ENCODE measurements around the gene CSTF1. TPM values are rescaled to one million over a fixed set of nuclear protein-coding genes. Genes with fewer than 3 reads are reported as not detected.

Gene CSTF1
- total RNA-seq, 4 donors from 2014 or later = 17.6 to 25.9 (median 22.7) TPM

- no peak overlapping the region for H3K4me3 ChIP-seq
- H3K36me3 ChIP-seq = peaks cover 0 to 11% (median 0%) of the 10 kb centered on the region in 3 donors
- no peaks in the 10 kb centered on the region for H3K27me3 ChIP-seq
- no peak overlapping the region for H3K27ac ChIP-seq
- H3K9me3 ChIP-seq = no peaks in the 10 kb centered on the region
- H3K4me1 ChIP-seq = peaks cover 0 to 9% (median 1%) of the 10 kb centered on the region in 4 donors
- no peak for DNase-seq (ENCODE audit: low spot score in 2 of 2)
- TF ChIP-seq POLR2A (IDR thresholded peaks at IDR 0.05) (no peak), EP300 (IDR thresholded peaks at IDR 0.05) (no peak), CTCF (IDR thresholded peaks at IDR 0.05) (no peak)
- 50% methylated on average over 9 of the region's 9 CpGs for WGBS, 2 donors
These were observed 29.8 kb downstream of the CSTF1 start for GRCh38 chr20:56422076-56422823.

- Histone ChIP-seq H3K9me3 (no peaks in the 10 kb centered on the region), H3K4me1 (peaks cover 0 to 9% (median 1%) of the 10 kb centered on the region in 4 donors), H3K36me3 (peaks cover 0 to 5% (median 0%) of the 10 kb centered on the region in 3 donors), H3K27ac (peak overlapping the region in 1 of 4 donors; percentile 29), H3K4me3 (no peak overlapping the region), H3K27me3 (no peaks in the 10 kb centered on the region)
- TF ChIP-seq EP300 (IDR thresholded peaks at IDR 0.05) (no peak), CTCF (IDR thresholded peaks at IDR 0.05) (no peak)
- no peak for DNase-seq (ENCODE audit: low spot score in 2 of 2)
- 38 to 39% methylated on average over 4 of the region's 4 CpGs for WGBS, 2 donors
These were observed 30.4 kb downstream of the CSTF1 start for GRCh38 chr20:56422824-56423189.

- Histone ChIP-seq H3K4me1 (peaks cover 0 to 9% (median 1%) of the 10 kb centered on the region in 4 donors), H3K36me3 (peaks cover 0 to 1% (median 0%) of the 10 kb centered on the region in 3 donors), H3K9me3 (no peaks in the 10 kb centered on the region), H3K27me3 (no peaks in the 10 kb centered on the region), H3K4me3 (no peak overlapping the region), H3K27ac (no peak overlapping the region)
- 95 to 97% methylated on average over 1 of the region's 1 CpG for WGBS, 2 donors
- no peak for TF ChIP-seq CTCF (IDR thresholded peaks at IDR 0.05)
- no peak for TF ChIP-seq EP300 (IDR thresholded peaks at IDR 0.05)
- no peak for TF ChIP-seq POLR2A (IDR thresholded peaks at IDR 0.05)
- DNase-seq (ENCODE audit: low spot score in 2 of 2) = no peak
These were observed 30.8 kb downstream of the CSTF1 start for GRCh38 chr20:56423211-56423610.

GRCh38 chr20:56423886-56424285 is 31.4 kb downstream of the CSTF1 start:
- TF ChIP-seq EP300 (IDR thresholded peaks at IDR 0.05) (no peak), CTCF (IDR thresholded peaks at IDR 0.05) (no peak), POLR2A (IDR thresholded peaks at IDR 0.05) (no peak)
- no peaks in the 10 kb centered on the region for H3K9me3 ChIP-seq
- no peak overlapping the region for H3K4me3 ChIP-seq
- H3K27me3 ChIP-seq = no peaks in the 10 kb centered on the region
- WGBS, 2 donors = 63 to 67% methylated on average over 1 of the region's 1 CpG
- H3K36me3 ChIP-seq = no peaks in the 10 kb centered on the region
- DNase-seq (ENCODE audit: low spot score in 2 of 2) = no peak
- H3K4me1 ChIP-seq = peaks cover 0 to 9% (median 1%) of the 10 kb centered on the region in 4 donors
- no peak overlapping the region for H3K27ac ChIP-seq

GRCh38 chr20:56424931-56425330 is 32.5 kb downstream of the CSTF1 start:
- Histone ChIP-seq H3K9me3 (no peaks in the 10 kb centered on the region), H3K4me3 (no peak overlapping the region), H3K27me3 (no peaks in the 10 kb centered on the region), H3K36me3 (no peaks in the 10 kb centered on the region), H3K4me1 (peaks cover 0 to 9% (median 1%) of the 10 kb centered on the region in 4 donors), H3K27ac (no peak overlapping the region)
- 71 to 92% methylated on average over 1 of the region's 1 CpG for WGBS, 2 donors
- no peak for TF ChIP-seq EP300 (IDR thresholded peaks at IDR 0.05)
- TF ChIP-seq POLR2A (IDR thresholded peaks at IDR 0.05) = no peak
- no peak for TF ChIP-seq CTCF (IDR thresholded peaks at IDR 0.05)
- DNase-seq (ENCODE audit: low spot score in 2 of 2) = no peak

All from tibial nerve (tissue), 4 donors.